GM18520 (cell line): ENCODE data around the gene FDXR.

Experiments
- ATAC-seq: cut with Tn5 transposase; IDR thresholded peaks from one replicate; pipeline ENCODE4 v1.9.1; 2021; ENCODE audit not compliant: unreplicated experiment

Gene FDXR

DNA sequence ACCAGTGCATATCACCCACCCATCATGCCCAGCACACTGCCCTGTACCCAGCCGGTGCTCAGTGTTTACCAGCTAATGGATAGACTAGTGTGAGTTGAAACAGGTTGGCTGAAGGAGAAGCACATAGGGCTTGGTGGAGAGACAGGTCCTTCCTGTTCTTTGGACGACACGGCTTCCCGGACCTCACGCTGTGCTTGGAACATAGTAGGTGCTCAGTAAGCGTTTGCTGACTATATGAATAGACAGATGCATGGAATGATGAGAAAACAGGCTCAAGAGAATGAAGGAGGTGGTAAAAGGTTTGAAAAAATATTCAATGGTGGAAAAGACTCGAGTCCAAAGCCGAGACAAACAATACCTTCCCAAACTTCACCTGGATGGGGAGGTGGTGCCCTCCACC, 27.4 kb upstream of the FDXR start:
- no peak for ATAC-seq

GRCh38 chr17:74898376-74898946, 25.7 kb upstream of the FDXR start:
- ATAC-seq = no peak

- no peak for ATAC-seq
These were observed 21.3 kb upstream of the FDXR start for GRCh38 chr17:74893936-74894671.

- ATAC-seq = no peak
These were observed 20.4 kb upstream of the FDXR start, which contains the start of gene FADS6 for GRCh38 chr17:74892974-74893911. Gene FADS6 (minus strand): TSS chr17:74893633. CDS start chr17:74893595, 38 bp downstream.

DNA sequence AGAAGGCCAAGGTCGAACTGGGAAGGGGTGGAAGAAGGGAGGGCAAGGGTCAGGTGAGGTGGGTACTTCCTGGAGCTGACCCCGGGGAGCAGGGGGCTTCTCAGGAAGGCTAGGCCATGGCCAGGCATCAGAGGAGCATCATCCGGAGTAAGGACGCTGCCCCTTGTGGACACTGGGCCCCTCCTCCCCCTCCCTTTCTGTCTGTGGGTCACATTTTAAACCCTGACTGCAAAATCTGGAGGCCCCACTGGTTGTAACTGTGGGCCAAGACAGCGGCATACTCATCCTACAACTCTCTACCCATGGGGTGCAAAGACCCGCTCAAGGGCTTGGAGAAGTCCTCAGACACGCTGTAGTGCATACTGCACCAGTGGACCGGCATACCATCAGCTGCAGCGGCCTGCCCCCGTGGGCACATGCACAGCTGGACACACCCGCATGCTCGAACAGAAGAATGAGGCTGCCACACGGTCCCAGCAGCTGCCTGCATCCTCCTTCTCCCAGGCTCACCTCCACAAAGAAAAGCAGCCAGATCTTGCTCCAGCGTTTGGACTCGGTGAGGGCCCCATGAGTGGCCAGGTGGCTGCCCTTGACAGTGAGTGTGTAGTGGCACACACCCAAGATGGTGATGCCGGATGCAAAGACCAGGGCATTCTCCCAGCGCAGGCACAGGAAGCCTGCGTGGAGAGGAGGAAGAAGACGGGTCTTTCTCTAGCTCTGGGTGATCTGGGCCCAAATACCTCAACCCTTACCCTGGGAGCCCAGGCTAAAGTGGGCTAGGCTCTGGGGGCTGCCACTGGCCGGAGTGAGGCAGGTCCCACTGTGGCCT, 19.4 kb upstream of the FDXR start:
- ATAC-seq = no peak

DNA sequence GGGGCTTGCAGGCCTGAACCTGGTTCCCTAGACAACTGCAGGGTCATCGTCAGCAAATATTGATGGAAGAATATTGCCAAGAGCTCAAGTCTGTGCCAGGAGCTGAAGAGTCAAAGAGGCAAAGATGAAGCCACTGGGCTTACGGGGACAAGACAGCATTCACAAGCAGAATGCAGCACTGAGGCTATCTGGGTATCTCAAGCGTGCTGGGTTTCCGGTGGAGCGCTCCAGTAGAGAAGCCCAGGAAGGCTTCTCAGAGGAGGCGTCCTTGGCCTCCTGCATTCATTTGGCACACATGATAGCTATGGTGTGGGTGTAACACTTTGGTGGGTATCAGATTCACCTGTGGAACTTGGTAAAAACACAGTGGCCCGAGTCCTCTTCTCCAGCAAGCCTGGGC, 17.8 kb upstream of the FDXR start:
- ATAC-seq = no peak

DNA sequence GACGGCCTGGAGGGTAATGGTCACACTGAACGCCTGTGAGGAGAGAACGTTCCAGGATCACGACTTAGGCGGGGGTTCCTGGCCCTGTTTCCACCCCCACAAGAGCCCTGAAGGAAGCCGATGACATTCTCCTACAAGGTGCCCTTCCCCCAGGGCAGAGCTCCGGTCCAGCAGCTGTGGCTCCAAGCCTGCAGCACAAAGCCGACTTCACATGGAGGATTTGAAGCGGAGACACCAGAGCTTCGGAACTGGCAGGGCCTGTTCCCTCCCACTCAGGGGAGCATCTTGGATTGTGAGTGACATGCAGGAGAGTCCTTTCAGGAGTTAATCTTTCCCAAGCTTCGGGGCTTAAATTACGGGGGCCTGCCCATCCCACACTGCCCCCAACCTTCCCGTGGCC, 15.7 kb upstream of the FDXR start:
- no peak for ATAC-seq

GRCh38 chr17:74883241-74883745, 10.5 kb upstream of the FDXR start:
- no peak for ATAC-seq

DNA sequence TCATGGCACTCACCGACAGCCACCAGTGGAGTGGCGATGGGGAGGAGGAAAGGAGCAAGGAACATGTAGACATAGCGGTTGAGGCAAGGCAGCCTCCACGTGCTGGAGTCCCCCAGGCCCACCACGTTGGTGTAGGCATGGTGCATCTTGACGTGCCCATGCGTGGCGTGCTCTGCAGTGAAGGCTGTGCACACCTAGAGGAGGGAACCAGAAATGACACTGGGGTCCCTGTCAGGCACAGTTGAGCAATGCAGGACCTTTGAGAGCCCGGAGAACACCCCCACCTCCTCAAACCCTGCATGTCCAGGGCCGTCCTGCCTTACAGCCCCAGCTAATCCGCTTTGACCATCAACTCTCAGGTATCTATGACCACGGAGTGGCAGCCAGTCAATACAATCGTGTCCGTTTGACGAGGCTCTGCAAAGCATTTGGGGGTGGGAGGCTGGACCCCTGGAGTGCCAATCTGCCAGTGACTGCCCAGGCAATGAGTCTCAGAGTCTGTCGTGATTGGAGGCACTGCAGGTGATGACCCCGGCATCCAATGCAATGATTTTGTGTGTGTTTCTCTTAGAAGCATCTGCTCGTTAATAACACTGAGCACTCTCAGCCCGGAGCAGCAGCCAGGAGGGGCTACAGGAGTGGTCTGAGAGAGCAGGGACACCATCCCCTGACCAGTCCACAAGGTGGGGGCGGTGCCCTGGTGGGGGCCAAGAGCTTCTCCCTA, 9.9 kb upstream of the FDXR start:
- ATAC-seq = no peak

- no peak for ATAC-seq
These were observed 8.3 kb upstream of the FDXR start for GRCh38 chr17:74881073-74881472.

- no peak for ATAC-seq
These were observed 6.5 kb upstream of the FDXR start for GRCh38 chr17:74879308-74879707.

DNA sequence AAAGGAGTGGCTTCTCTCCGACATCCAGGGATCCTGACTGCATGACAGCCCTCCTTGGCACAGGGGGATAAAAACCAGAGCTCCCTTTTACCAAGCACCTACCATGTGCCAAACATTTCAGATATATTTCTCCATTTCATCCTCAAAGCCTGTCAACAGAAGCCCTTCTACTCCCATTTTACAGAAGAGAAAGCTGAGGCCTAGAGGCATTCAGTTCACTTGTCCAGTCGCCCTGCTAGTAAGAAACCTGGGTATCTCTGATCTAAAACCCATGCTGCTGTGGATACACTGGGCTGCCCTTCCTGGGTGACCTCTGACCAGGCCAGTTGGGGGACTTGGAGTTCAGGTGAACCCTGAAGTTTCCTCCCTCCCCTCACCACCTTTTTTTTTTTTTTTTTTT, 5.9 kb upstream of the FDXR start:
- ATAC-seq = no peak

- no peak for ATAC-seq
These were observed 5.1 kb upstream of the FDXR start for GRCh38 chr17:74877592-74878548.

GRCh38 chr17:74875977-74876593, 3.3 kb upstream of the FDXR start:
- no peak for ATAC-seq

DNA sequence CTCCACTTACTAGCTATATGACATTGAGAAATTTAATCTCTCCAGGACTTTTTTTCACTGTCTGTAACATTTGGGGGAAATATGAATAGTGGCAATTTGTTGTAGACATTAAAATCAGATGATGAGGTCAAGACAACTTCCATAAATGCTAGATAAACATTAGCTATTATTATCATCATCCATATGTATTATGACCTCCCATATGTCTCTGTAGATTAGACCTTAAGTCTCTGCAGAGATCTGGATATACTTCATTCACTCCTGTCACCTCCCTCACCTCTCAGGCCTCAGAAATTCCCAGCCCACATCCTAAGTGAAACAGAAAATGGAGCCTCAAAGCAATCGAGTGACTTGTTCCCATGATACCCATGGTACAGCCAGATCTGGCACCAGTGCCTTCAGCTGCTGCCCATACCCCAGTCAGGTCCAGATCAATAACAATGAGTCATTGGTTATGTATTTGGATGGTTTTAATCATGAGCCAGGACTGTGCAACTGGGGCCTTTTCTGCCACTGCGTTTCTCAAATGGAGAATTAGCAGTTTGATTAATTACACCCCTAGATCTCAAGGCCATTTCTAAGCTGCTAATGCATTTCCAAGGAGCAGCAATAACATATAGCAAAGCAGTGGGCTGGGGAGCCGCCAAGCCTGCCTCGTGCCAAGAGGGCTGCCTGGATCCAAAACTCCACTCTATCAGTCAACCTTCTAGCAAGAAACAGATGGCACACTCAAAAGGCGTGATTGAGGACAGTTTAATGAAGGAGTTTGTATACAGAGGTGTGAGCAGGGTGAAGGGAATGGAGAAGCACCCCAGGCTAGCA, 2.6 kb upstream of the FDXR start:
- ATAC-seq = no peak

GRCh38 chr17:74874615-74875037, 1.8 kb upstream of the FDXR start:
- ATAC-seq = no peak

- ATAC-seq = no peak
These were observed 1.2 kb upstream of the FDXR start for GRCh38 chr17:74873874-74874614.
